Mesendoderm (in vitro differentiated cells): ENCODE data around the gene FBLN1.

Experiments used
- DNase-seq: peaks from one replicate; pipeline ENCODE4 v3.0.0; 2013
- H2AK5ac ChIP-seq: 2 replicates; pipeline ENCODE4 v1.6.1; 2013; ENCODE audit warnings: low read length, inconsistent platforms
- H2BK120ac ChIP-seq: 2 replicates; pipeline ENCODE4 v1.6.1; 2013; ENCODE audit warnings: low read depth, mild to moderate bottlenecking, low read length, moderate library complexity, mixed read lengths
- H2BK15ac ChIP-seq: replicated peaks from 2 replicates; pipeline ENCODE4 v1.6.1; 2013; ENCODE audit warnings: low read depth, mild to moderate bottlenecking, moderate library complexity
- H2BK5ac ChIP-seq: 2 replicates; pipeline ENCODE4 v1.6.1; 2013; ENCODE audit warnings: low read length, inconsistent platforms
- H3K18ac ChIP-seq: 2 replicates; pipeline ENCODE4 v1.6.1; 2013; ENCODE audit warnings: mild to moderate bottlenecking, low read length, mixed read lengths
- H3K23ac ChIP-seq: one replicate; pipeline ENCODE4 v1.6.1; 2013; ENCODE audit warnings: low read length
- H3K27ac ChIP-seq: 2 replicates; pipeline ENCODE4 v1.5.1; 2013; ENCODE audit warnings: low read depth, mild to moderate bottlenecking, inconsistent platforms, low read length, moderate library complexity
- H3K27me3 ChIP-seq: 2 replicates; pipeline ENCODE4 v1.6.1; 2013; ENCODE audit warnings: low read length, control low read depth, mild to moderate bottlenecking, inconsistent platforms; ENCODE audit not compliant: insufficient read depth, poor library complexity
- H3K36me3 ChIP-seq: 2 replicates; pipeline ENCODE4 v1.6.1; 2013; ENCODE audit warnings: low read length, inconsistent platforms; ENCODE audit not compliant: control insufficient read depth, insufficient read depth
- H3K4ac ChIP-seq: one replicate; pipeline ENCODE4 v1.6.1; 2013; ENCODE audit warnings: low read depth, mild to moderate bottlenecking, low read length, moderate library complexity
- H3K4me1 ChIP-seq: 2 replicates; pipeline ENCODE4 v1.6.1; 2013; ENCODE audit warnings: low read depth, low read length, inconsistent platforms; ENCODE audit not compliant: control insufficient read depth
- H3K4me2 ChIP-seq: 2 replicates; pipeline ENCODE4 v1.6.1; 2013; ENCODE audit warnings: low read length
- H3K4me3 ChIP-seq: 2 replicates; pipeline ENCODE4 v1.5.1; 2013; ENCODE audit warnings: mild to moderate bottlenecking, low read length
- H3K56ac ChIP-seq: one replicate; pipeline ENCODE4 v1.6.1; 2013; ENCODE audit warnings: low read length
- H3K79me1 ChIP-seq: 2 replicates; pipeline ENCODE4 v1.6.1; 2013; ENCODE audit warnings: low read length, inconsistent platforms
- H3K79me2 ChIP-seq: 2 replicates; pipeline ENCODE4 v1.6.1; 2013; ENCODE audit warnings: mild to moderate bottlenecking, low read length; ENCODE audit not compliant: control insufficient read depth, insufficient read depth
- H3K9ac ChIP-seq: 2 replicates; pipeline ENCODE4 v1.6.1; 2013; ENCODE audit warnings: low read length, inconsistent platforms
- H4K5ac ChIP-seq: one replicate; pipeline ENCODE4 v1.6.1; 2013; ENCODE audit warnings: low read length
- H4K8ac ChIP-seq: one replicate; pipeline ENCODE4 v1.6.1; 2013; ENCODE audit warnings: low read depth, mild to moderate bottlenecking, control low read depth, low read length, moderate library complexity
- WGBS: extraction: QIAGEN DNeasy Blood & Tissue Kit; methylation state at CpG from one replicate; pipeline ENCODE4 v1.1.7; 2013; ENCODE audit warnings: low lambda C conversion rate, missing lambda C conversion rate; ENCODE audit not compliant: insufficient coverage; ENCODE audit errors: extremely low coverage; 5-methylcytosine and 5-hydroxymethylcytosine counted together

The FBLN1 gene

GRCh38 chr22:45615364-45615763 is 112.7 kb downstream of the FBLN1 start:
- Histone ChIP-seq H3K36me3 (no peaks in the 10 kb centered on the region), H3K56ac (no peak overlapping the region), H3K4me3 (no peak overlapping the region), H3K4me2 (no peak overlapping the region), H3K79me1 (no peaks in the 10 kb centered on the region), H4K8ac (no peak overlapping the region), H4K5ac (no peak overlapping the region), H3K27me3 (no peaks in the 10 kb centered on the region), H2AK5ac (no peak overlapping the region), H3K4ac (no peak overlapping the region), H3K79me2 (no peaks in the 10 kb centered on the region), H2BK15ac (no peak overlapping the region), H2BK5ac (no peak overlapping the region), H3K27ac (no peak overlapping the region), H3K9ac (no peak overlapping the region), H3K18ac (no peak overlapping the region), H3K23ac (no peak overlapping the region), H3K4me1 (peaks cover 2% of the 10 kb centered on the region), H2BK120ac (no peak overlapping the region)
- no CpG with 5 or more reads among the region's 3 CpGs for WGBS
- DNase-seq, result peak; percentile 45

- no peak overlapping the region for H2BK5ac ChIP-seq
- H4K8ac ChIP-seq, result no peak overlapping the region
- no peak overlapping the region for H3K4ac ChIP-seq
- H2BK120ac ChIP-seq, result no peak overlapping the region
- no peak overlapping the region for H3K27ac ChIP-seq
- H3K36me3 ChIP-seq, result no peaks in the 10 kb centered on the region
- H3K56ac ChIP-seq, result no peak overlapping the region
- no peak overlapping the region for H3K4me2 ChIP-seq
- no peak overlapping the region for H3K4me3 ChIP-seq
- H2AK5ac ChIP-seq, result no peak overlapping the region
- no peak overlapping the region for H2BK15ac ChIP-seq
- H3K79me2 ChIP-seq, result no peaks in the 10 kb centered on the region
- H3K79me1 ChIP-seq, result no peaks in the 10 kb centered on the region
- H3K18ac ChIP-seq, result no peak overlapping the region
- H4K5ac ChIP-seq, result no peak overlapping the region
- no CpG with 5 or more reads among the region's 2 CpGs for WGBS
- no peaks in the 10 kb centered on the region for H3K27me3 ChIP-seq
- H3K23ac ChIP-seq, result no peak overlapping the region
- DNase-seq, result no peak
- no peak overlapping the region for H3K9ac ChIP-seq
- peaks cover 2% of the 10 kb centered on the region for H3K4me1 ChIP-seq
Measured at GRCh38 chr22:45616432-45616831, 113.7 kb downstream of the FBLN1 start.

GRCh38 chr22:45617948-45618347 is 115.3 kb downstream of the FBLN1 start:
- Histone ChIP-seq H3K23ac (no peak overlapping the region), H3K4me1 (peaks cover 2% of the 10 kb centered on the region), H4K5ac (no peak overlapping the region), H3K4ac (no peak overlapping the region), H3K4me3 (no peak overlapping the region), H2BK120ac (no peak overlapping the region), H3K36me3 (no peaks in the 10 kb centered on the region), H2BK5ac (no peak overlapping the region), H2AK5ac (no peak overlapping the region), H3K27ac (no peak overlapping the region), H2BK15ac (no peak overlapping the region), H3K56ac (no peak overlapping the region), H3K18ac (no peak overlapping the region), H3K27me3 (no peaks in the 10 kb centered on the region), H3K79me2 (no peaks in the 10 kb centered on the region), H3K4me2 (no peak overlapping the region), H4K8ac (no peak overlapping the region), H3K79me1 (no peaks in the 10 kb centered on the region), H3K9ac (no peak overlapping the region)
- DNase-seq, result no peak
- WGBS, result no CpG with 5 or more reads among the region's 8 CpGs

- H4K5ac ChIP-seq, result no peak overlapping the region
- H4K8ac ChIP-seq, result no peak overlapping the region
- no peaks in the 10 kb centered on the region for H3K79me2 ChIP-seq
- H3K56ac ChIP-seq, result no peak overlapping the region
- no peak overlapping the region for H3K23ac ChIP-seq
- no peak overlapping the region for H2BK5ac ChIP-seq
- no peak overlapping the region for H2BK15ac ChIP-seq
- H3K9ac ChIP-seq, result no peak overlapping the region
- DNase-seq, result peak; percentile 54
- H3K27ac ChIP-seq, result no peak overlapping the region
- no peak overlapping the region for H3K4me2 ChIP-seq
- peaks cover 2% of the 10 kb centered on the region for H3K4me1 ChIP-seq
- H3K4ac ChIP-seq, result no peak overlapping the region
- H3K79me1 ChIP-seq, result no peaks in the 10 kb centered on the region
- no peak overlapping the region for H3K18ac ChIP-seq
- H3K4me3 ChIP-seq, result no peak overlapping the region
- no peak overlapping the region for H2AK5ac ChIP-seq
- H2BK120ac ChIP-seq, result no peak overlapping the region
- H3K36me3 ChIP-seq, result no peaks in the 10 kb centered on the region
- WGBS, result no CpG with 5 or more reads among the region's 3 CpGs
- H3K27me3 ChIP-seq, result no peaks in the 10 kb centered on the region
Measured at GRCh38 chr22:45620706-45621105, 118.0 kb downstream of the FBLN1 start.

- H3K4me3 ChIP-seq, result no peak overlapping the region
- no peak overlapping the region for H4K8ac ChIP-seq
- no peak overlapping the region for H2BK120ac ChIP-seq
- no peak overlapping the region for H4K5ac ChIP-seq
- H3K23ac ChIP-seq, result no peak overlapping the region
- H2BK15ac ChIP-seq, result no peak overlapping the region
- H3K79me1 ChIP-seq, result no peaks in the 10 kb centered on the region
- H3K4me1 ChIP-seq, result peaks cover 2% of the 10 kb centered on the region
- no peak overlapping the region for H3K9ac ChIP-seq
- no peaks in the 10 kb centered on the region for H3K36me3 ChIP-seq
- H2BK5ac ChIP-seq, result no peak overlapping the region
- no peaks in the 10 kb centered on the region for H3K27me3 ChIP-seq
- WGBS, result no CpG with 5 or more reads among the region's 11 CpGs
- DNase-seq, result no peak
- H3K27ac ChIP-seq, result no peak overlapping the region
- H3K4me2 ChIP-seq, result no peak overlapping the region
- H3K79me2 ChIP-seq, result no peaks in the 10 kb centered on the region
- no peak overlapping the region for H3K56ac ChIP-seq
- H3K4ac ChIP-seq, result no peak overlapping the region
- H3K18ac ChIP-seq, result no peak overlapping the region
- H2AK5ac ChIP-seq, result no peak overlapping the region
Measured at GRCh38 chr22:45621836-45622600, 119.3 kb downstream of the FBLN1 start.
